Natural killer cell (primary cell): ENCODE data around the gene PRSS56. TPM values are rescaled to one million over a fixed set of nuclear protein-coding genes. Genes with fewer than 3 reads are reported as not detected.

Experiments
- ATAC-seq, 3 donors: fragments of 150-1000 bp in 2 of 3; fragments of 200-7000 bp in 1 of 3; cut with Tn5 transposase; 1 replicate in 1 of 3; 2 replicates in 2 of 3; pipeline ENCODE4 v1.10.0; 2021; ENCODE audit warnings: mild to moderate bottlenecking in 2 of 3, moderate library complexity in 2 of 3
- DNase-seq, 2 donors: peaks; one replicate each; pipeline versions ENCODE4 v3.0.0 to v3.0.0-alpha.2; 2013 to 2021; ENCODE audit warnings: mixed read lengths in 1 of 2
- H3K27ac ChIP-seq: one replicate; pipeline ENCODE4 v1.5.1; 2013; ENCODE audit warnings: mild to moderate bottlenecking, low read length
- H3K27me3 ChIP-seq: one replicate; pipeline ENCODE4 v1.6.1; 2013; ENCODE audit warnings: low read length; ENCODE audit not compliant: control insufficient read depth, insufficient read depth
- H3K36me3 ChIP-seq: one replicate; pipeline ENCODE4 v1.6.1; 2013; ENCODE audit warnings: low read length; ENCODE audit not compliant: control insufficient read depth, insufficient read depth
- H3K4me1 ChIP-seq: one replicate; pipeline ENCODE4 v1.6.1; 2013; ENCODE audit warnings: low read length; ENCODE audit not compliant: control insufficient read depth, insufficient read depth
- H3K4me3 ChIP-seq: one replicate; pipeline ENCODE4 v1.5.1; 2013; ENCODE audit warnings: low read length
- H3K9me3 ChIP-seq: one replicate; pipeline ENCODE4 v1.6.1; 2013; ENCODE audit warnings: low read length; ENCODE audit not compliant: control insufficient read depth, insufficient read depth
- H3K27ac Mint-ChIP-seq, 2 donors: one replicate each; pipeline ENCODE4 v1.8.0; 2022; ENCODE audit warnings: mild to moderate bottlenecking in 2 of 2, mixed read lengths in 2 of 2, moderate library complexity in 1 of 2
- H3K27me3 Mint-ChIP-seq, 2 donors: one replicate each; pipeline ENCODE4 v1.8.0; 2022; ENCODE audit warnings: low read depth in 2 of 2, mixed read lengths in 2 of 2
- H3K36me3 Mint-ChIP-seq: one replicate; pipeline ENCODE4 v1.8.0; 2022; ENCODE audit warnings: mixed read lengths
- H3K4me1 Mint-ChIP-seq, 2 donors: one replicate each; pipeline ENCODE4 v1.8.0; 2022; ENCODE audit warnings: mixed read lengths in 2 of 2
- H3K4me3 Mint-ChIP-seq: one replicate; pipeline ENCODE4 v1.8.0; 2022; ENCODE audit warnings: mild to moderate bottlenecking, moderate library complexity, mixed read lengths
- H3K9me3 Mint-ChIP-seq, 2 donors: one replicate each; pipeline ENCODE4 v1.8.0; 2022; ENCODE audit warnings: mixed read lengths in 2 of 2
- WGBS: methylation state at CpG from one replicate; pipeline ENCODE4 v1.1.7; 2013; ENCODE audit warnings: missing lambda C conversion rate; ENCODE audit not compliant: insufficient coverage; 5-methylcytosine and 5-hydroxymethylcytosine counted together
- intact Hi-C: fragments of 100-400 bp; cut with micrococcal nuclease; formaldehyde crosslinking; loops from one replicate; pipeline ENCODE4 v1.14.2; 2022
- total RNA-seq, 4 donors: library from RNA; stranded (reverse); fragments of 120-200 nt in 1 of 4; gene quantifications; one replicate each; pipeline versions ENCODE4 v1.2.3 to v1.2.4, GENCODE V29; 2013 to 2022
- TF ChIP-seq, protein P1 (sequence below): fragments of 200-600 bp; IDR thresholded peaks from one replicate; pipeline ENCODE4 v1.8.0; 2022; ENCODE audit warnings: antibody characterized with exemption

PRSS56 gene
- not detected for total RNA-seq
- not detected for total RNA-seq (2013)

- Histone ChIP-seq H3K27ac (no peak within 1 kb of the TSS), H3K4me1 (peaks cover 26% of the 10 kb centered on the region), H3K9me3 (no peaks in the 10 kb centered on the region), H3K27me3 (peaks cover 18% of the 10 kb centered on the region), H3K36me3 (no peaks in the 10 kb centered on the region), H3K4me3 (no peak within 1 kb of the TSS)
- Mint-ChIP-seq H3K27ac (no peak within 1 kb of the TSS), H3K4me1 (peaks cover 0 to 4% of the 10 kb centered on the region in 2 donors), H3K36me3 (no peaks in the 10 kb centered on the region), H3K9me3 (no peaks in the 10 kb centered on the region), H3K4me3 (no peak within 1 kb of the TSS), H3K27me3 (peaks cover 12 to 29% of the 10 kb centered on the region in 2 donors)
- WGBS, result 81% methylated on average over 17 of the region's 19 CpGs
- DNase-seq (no peak), ATAC-seq (no peak)
- intact Hi-C loops, result no loop called here
- TF ChIP-seq, protein P1, sequence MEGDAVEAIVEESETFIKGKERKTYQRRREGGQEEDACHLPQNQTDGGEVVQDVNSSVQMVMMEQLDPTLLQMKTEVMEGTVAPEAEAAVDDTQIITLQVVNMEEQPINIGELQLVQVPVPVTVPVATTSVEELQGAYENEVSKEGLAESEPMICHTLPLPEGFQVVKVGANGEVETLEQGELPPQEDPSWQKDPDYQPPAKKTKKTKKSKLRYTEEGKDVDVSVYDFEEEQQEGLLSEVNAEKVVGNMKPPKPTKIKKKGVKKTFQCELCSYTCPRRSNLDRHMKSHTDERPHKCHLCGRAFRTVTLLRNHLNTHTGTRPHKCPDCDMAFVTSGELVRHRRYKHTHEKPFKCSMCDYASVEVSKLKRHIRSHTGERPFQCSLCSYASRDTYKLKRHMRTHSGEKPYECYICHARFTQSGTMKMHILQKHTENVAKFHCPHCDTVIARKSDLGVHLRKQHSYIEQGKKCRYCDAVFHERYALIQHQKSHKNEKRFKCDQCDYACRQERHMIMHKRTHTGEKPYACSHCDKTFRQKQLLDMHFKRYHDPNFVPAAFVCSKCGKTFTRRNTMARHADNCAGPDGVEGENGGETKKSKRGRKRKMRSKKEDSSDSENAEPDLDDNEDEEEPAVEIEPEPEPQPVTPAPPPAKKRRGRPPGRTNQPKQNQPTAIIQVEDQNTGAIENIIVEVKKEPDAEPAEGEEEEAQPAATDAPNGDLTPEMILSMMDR, result no peak
Measured at GRCh38 chr2:232519581-232520438, at the start of gene PRSS56. TSS of gene PRSS56 (plus strand) at chr2:232520388. CDS start at chr2:232520599, 211 bp downstream.

GRCh38 chr2:232473467-232473890 is 46.7 kb upstream of the PRSS56 start:
- DNase-seq, result no peak
- no peak for ATAC-seq
- intact Hi-C loops, result no loop called here
- Mint-ChIP-seq H3K36me3 (no peaks in the 10 kb centered on the region), H3K4me3 (no peak overlapping the region), H3K27ac (no peak overlapping the region), H3K9me3 (no peaks in the 10 kb centered on the region), H3K4me1 (no peaks in the 10 kb centered on the region), H3K27me3 (peaks cover 21 to 50% of the 10 kb centered on the region in 2 donors)
- Histone ChIP-seq H3K4me1 (no peaks in the 10 kb centered on the region), H3K27me3 (peaks cover 4% of the 10 kb centered on the region), H3K9me3 (no peaks in the 10 kb centered on the region), H3K36me3 (no peaks in the 10 kb centered on the region), H3K27ac (no peak overlapping the region), H3K4me3 (no peak overlapping the region)
- 74% methylated on average over 6 of the region's 6 CpGs for WGBS
- TF ChIP-seq, protein P1, result no peak

DNA sequence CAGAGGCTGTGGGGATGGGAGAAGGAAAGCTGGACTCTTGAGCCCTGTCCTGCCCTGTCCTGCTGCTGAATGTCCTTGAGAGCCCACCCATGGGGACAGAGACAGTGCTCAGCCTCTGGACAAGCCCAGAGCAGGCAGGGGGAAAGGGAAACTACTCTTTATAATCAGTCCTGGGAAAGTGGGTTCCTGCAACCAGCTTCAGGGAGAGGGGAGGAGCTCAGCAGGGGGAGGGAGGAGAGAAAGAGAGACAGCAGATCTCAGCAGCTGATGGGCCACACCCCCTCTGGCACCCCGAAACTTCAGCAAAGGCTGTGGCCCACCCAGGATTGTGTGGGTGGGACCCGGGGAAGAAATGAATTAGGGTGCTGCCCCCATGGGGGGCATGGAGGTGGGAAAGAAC is 44.1 kb upstream of the PRSS56 start:
- Mint-ChIP-seq H3K4me3 (no peak overlapping the region), H3K4me1 (no peaks in the 10 kb centered on the region), H3K36me3 (no peaks in the 10 kb centered on the region), H3K27me3 (peaks cover 15 to 30% of the 10 kb centered on the region in 2 donors), H3K9me3 (no peaks in the 10 kb centered on the region), H3K27ac (no peak overlapping the region)
- no peaks in the 10 kb centered on the region for H3K36me3 ChIP-seq
- H3K27me3 ChIP-seq, result peaks cover 4% of the 10 kb centered on the region
- intact Hi-C loops, result no loop called here
- H3K4me3 ChIP-seq, result no peak overlapping the region
- TF ChIP-seq, protein P1, result no peak
- no peaks in the 10 kb centered on the region for H3K9me3 ChIP-seq
- no peak for ATAC-seq
- no peak for DNase-seq
- 88% methylated on average over 2 of the region's 2 CpGs for WGBS
- H3K27ac ChIP-seq, result no peak overlapping the region
- no peaks in the 10 kb centered on the region for H3K4me1 ChIP-seq
